ENCODE measurements around the gene WDR44. TPM values are rescaled to one million over a fixed set of nuclear protein-coding genes. Genes with fewer than 3 reads are reported as not detected.

The WDR44 gene
- total and polyA plus RNA-seq, 2 of the 4 experiments (the other 2 are of a cell fraction) = 10.0 to 11.8 TPM

GRCh38 chrX:118338930-118339329 lies 7.0 kb upstream of the WDR44 start:
- no peak overlapping the region for H2BK20ac ChIP-seq (ENCODE audit: low read depth, low read length)
- in situ Hi-C loops (cut with MboI; ENCODE audit: low sequenced_read_pairs) = no loop called here
- no peaks in the 10 kb centered on the region for H3K36me3 ChIP-seq (ENCODE audit: control insufficient read depth, insufficient read depth, low read length)
- H3K27me3 ChIP-seq (ENCODE audit: control insufficient read depth, insufficient read depth, low read length) = no peaks in the 10 kb centered on the region
- H3K4ac ChIP-seq (ENCODE audit: low read depth, low read length) = no peak overlapping the region
- no peak overlapping the region for H4K8ac ChIP-seq (ENCODE audit: low read depth in 2 of 2, low read length in 2 of 2)
- H3K14ac ChIP-seq (replicated peaks; ENCODE audit: low read depth, low read length) = no peak overlapping the region
- ATAC-seq (ENCODE audit: low read depth) (no peak), DNase-seq (no peak)
- no peak overlapping the region for H2BK120ac ChIP-seq (ENCODE audit: low read depth, low read length)
- no peak overlapping the region for H2BK5ac ChIP-seq (ENCODE audit: low read depth, low read length, poor library complexity, severe bottlenecking)
- H3K9ac ChIP-seq (ENCODE audit: low read depth, low read length) = no peak overlapping the region
- no peak overlapping the region for H2AFZ ChIP-seq (replicated peaks; ENCODE audit: low read length, poor library complexity)
- no peak overlapping the region for H2AK9ac ChIP-seq (replicated peaks; ENCODE audit: low read depth, low read length, poor library complexity)
- no peak overlapping the region for H2AK5ac ChIP-seq (ENCODE audit: low read depth, low read length)
- TF ChIP-seq, protein P1, sequence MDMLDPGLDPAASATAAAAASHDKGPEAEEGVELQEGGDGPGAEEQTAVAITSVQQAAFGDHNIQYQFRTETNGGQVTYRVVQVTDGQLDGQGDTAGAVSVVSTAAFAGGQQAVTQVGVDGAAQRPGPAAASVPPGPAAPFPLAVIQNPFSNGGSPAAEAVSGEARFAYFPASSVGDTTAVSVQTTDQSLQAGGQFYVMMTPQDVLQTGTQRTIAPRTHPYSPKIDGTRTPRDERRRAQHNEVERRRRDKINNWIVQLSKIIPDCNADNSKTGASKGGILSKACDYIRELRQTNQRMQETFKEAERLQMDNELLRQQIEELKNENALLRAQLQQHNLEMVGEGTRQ (IDR thresholded peaks at IDR 0.05; ENCODE audit: low read depth, low read length) = no peak
- no peak for TF ChIP-seq NFE2L2 (IDR thresholded peaks at IDR 0.05; ENCODE audit: low read depth, low read length)
- TF ChIP-seq FOS (IDR thresholded peaks at IDR 0.05; ENCODE audit: low read depth, low read length) = no peak
- TF ChIP-seq MAZ (IDR thresholded peaks at IDR 0.05; ENCODE audit: borderline replicate concordance, low read depth, low read length) = no peak
- TF ChIP-seq RFX5 (IDR thresholded peaks at IDR 0.05; ENCODE audit: low read depth, low read length) = no peak
- no peak for TF ChIP-seq CHD1 (IDR thresholded peaks at IDR 0.05; ENCODE audit: low read depth, low read length)
- TF ChIP-seq, protein P2, sequence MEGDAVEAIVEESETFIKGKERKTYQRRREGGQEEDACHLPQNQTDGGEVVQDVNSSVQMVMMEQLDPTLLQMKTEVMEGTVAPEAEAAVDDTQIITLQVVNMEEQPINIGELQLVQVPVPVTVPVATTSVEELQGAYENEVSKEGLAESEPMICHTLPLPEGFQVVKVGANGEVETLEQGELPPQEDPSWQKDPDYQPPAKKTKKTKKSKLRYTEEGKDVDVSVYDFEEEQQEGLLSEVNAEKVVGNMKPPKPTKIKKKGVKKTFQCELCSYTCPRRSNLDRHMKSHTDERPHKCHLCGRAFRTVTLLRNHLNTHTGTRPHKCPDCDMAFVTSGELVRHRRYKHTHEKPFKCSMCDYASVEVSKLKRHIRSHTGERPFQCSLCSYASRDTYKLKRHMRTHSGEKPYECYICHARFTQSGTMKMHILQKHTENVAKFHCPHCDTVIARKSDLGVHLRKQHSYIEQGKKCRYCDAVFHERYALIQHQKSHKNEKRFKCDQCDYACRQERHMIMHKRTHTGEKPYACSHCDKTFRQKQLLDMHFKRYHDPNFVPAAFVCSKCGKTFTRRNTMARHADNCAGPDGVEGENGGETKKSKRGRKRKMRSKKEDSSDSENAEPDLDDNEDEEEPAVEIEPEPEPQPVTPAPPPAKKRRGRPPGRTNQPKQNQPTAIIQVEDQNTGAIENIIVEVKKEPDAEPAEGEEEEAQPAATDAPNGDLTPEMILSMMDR (conservative IDR thresholded peaks at IDR 0.05; ENCODE audit: low read depth, low read length) = no peak
- TF ChIP-seq CEBPB (IDR thresholded peaks at IDR 0.05; ENCODE audit: low read depth, low read length) = no peak
- TF ChIP-seq, protein P3, sequence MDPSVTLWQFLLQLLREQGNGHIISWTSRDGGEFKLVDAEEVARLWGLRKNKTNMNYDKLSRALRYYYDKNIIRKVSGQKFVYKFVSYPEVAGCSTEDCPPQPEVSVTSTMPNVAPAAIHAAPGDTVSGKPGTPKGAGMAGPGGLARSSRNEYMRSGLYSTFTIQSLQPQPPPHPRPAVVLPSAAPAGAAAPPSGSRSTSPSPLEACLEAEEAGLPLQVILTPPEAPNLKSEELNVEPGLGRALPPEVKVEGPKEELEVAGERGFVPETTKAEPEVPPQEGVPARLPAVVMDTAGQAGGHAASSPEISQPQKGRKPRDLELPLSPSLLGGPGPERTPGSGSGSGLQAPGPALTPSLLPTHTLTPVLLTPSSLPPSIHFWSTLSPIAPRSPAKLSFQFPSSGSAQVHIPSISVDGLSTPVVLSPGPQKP (IDR thresholded peaks at IDR 0.05; ENCODE audit: borderline replicate concordance, low read depth, low read length) = no peak
- TF ChIP-seq SMC3 (IDR thresholded peaks at IDR 0.05; ENCODE audit: low read depth, low read length) = no peak
- TF ChIP-seq RCOR1 (IDR thresholded peaks at IDR 0.05; ENCODE audit: insufficient replicate concordance, low read length) = no peak
- TF ChIP-seq POLR2A (IDR thresholded peaks at IDR 0.05; ENCODE audit: low read depth, low read length) = no peak
- TF ChIP-seq RAD21 (IDR thresholded peaks at IDR 0.05; ENCODE audit: low read length) = no peak
- no peak for TF ChIP-seq MAFK (IDR thresholded peaks at IDR 0.05; ENCODE audit: low read depth, low read length)
- no peak for TF ChIP-seq MXI1 (IDR thresholded peaks at IDR 0.05; ENCODE audit: borderline replicate concordance, low read depth, low read length)
- H3K23ac ChIP-seq (ENCODE audit: low read depth, low read length) = no peak overlapping the region
- ChIA-PET POLR2A (ENCODE audit: unreplicated experiment) (no interaction called here), CTCF (no interaction called here)
- H3K9me3 ChIP-seq (ENCODE audit: control insufficient read depth, insufficient read depth, low read length) = no peaks in the 10 kb centered on the region
- H3K4me3 ChIP-seq (ENCODE audit: insufficient read depth, low read depth, low read length) = no peak overlapping the region
- H3K9me1 ChIP-seq (ENCODE audit: insufficient read depth, low read length) = no peaks in the 10 kb centered on the region
- H2BK15ac ChIP-seq (ENCODE audit: low read depth, low read length) = no peak overlapping the region
- no peaks in the 10 kb centered on the region for H3K79me1 ChIP-seq (ENCODE audit: low read depth in 1 of 2, low read length in 2 of 2)
- H3K4me1 ChIP-seq (ENCODE audit: control insufficient read depth, insufficient read depth, low read length) = no peaks in the 10 kb centered on the region
- dilution Hi-C loops (cut with HindIII; ENCODE audit: low sequenced_read_pairs, unreplicated experiment) = no loop called here
- no peak overlapping the region for H4K5ac ChIP-seq (ENCODE audit: low read depth, low read length)
- no peak overlapping the region for H4K91ac ChIP-seq (ENCODE audit: insufficient read depth, low read depth, low read length)
- intact Hi-C loops (cut with micrococcal nuclease) = no loop called here
- H3K4me2 ChIP-seq (ENCODE audit: low read depth, low read length) = no peak overlapping the region
- H3K56ac ChIP-seq (ENCODE audit: extremely low read depth, insufficient read depth, low read length) = no peak overlapping the region
- no peaks in the 10 kb centered on the region for H4K20me1 ChIP-seq (ENCODE audit: insufficient read depth, low read length)
- no TSS peak for BruUV-seq (replicated peaks)
- H3K27ac ChIP-seq (ENCODE audit: insufficient read depth, low read length) = no peak overlapping the region
- H3K18ac ChIP-seq (ENCODE audit: low read depth, low read length) = no peak overlapping the region

All from IMR-90 (cell line).